ENCODE results near the gene APOA4. TPM values are rescaled to one million over a fixed set of nuclear protein-coding genes. Genes with fewer than 3 reads are reported as not detected.

APOA4 gene
- total RNA-seq, 4 donors from 2014 or later: not detected

GRCh38 chr11:116868066-116868465, 45.0 kb upstream of the APOA4 start:
- Histone ChIP-seq H3K27me3 (no peaks in the 10 kb centered on the region), H3K27ac (no peak overlapping the region), H3K4me1 (no peaks in the 10 kb centered on the region), H3K4me3 (no peak overlapping the region), H3K9me3 (no peaks in the 10 kb centered on the region), H3K36me3 (no peaks in the 10 kb centered on the region)
- intact Hi-C loops (cut with DNase I; ENCODE audit: low total_unique reads): no loop called here
- no peak for TF ChIP-seq POLR2A (IDR thresholded peaks at IDR 0.05)
- TF ChIP-seq, protein P1, sequence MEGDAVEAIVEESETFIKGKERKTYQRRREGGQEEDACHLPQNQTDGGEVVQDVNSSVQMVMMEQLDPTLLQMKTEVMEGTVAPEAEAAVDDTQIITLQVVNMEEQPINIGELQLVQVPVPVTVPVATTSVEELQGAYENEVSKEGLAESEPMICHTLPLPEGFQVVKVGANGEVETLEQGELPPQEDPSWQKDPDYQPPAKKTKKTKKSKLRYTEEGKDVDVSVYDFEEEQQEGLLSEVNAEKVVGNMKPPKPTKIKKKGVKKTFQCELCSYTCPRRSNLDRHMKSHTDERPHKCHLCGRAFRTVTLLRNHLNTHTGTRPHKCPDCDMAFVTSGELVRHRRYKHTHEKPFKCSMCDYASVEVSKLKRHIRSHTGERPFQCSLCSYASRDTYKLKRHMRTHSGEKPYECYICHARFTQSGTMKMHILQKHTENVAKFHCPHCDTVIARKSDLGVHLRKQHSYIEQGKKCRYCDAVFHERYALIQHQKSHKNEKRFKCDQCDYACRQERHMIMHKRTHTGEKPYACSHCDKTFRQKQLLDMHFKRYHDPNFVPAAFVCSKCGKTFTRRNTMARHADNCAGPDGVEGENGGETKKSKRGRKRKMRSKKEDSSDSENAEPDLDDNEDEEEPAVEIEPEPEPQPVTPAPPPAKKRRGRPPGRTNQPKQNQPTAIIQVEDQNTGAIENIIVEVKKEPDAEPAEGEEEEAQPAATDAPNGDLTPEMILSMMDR (IDR thresholded peaks at IDR 0.05): no peak
- no peak for DNase-seq

GRCh38 chr11:116867619-116868018, 44.5 kb upstream of the APOA4 start:
- no peak for DNase-seq
- no peak overlapping the region for H3K27ac ChIP-seq
- H3K4me1 ChIP-seq: no peaks in the 10 kb centered on the region
- intact Hi-C loops (cut with DNase I; ENCODE audit: low total_unique reads): no loop called here
- no peaks in the 10 kb centered on the region for H3K36me3 ChIP-seq
- H3K4me3 ChIP-seq: no peak overlapping the region
- TF ChIP-seq, protein P1 (IDR thresholded peaks at IDR 0.05): no peak
- H3K9me3 ChIP-seq: no peaks in the 10 kb centered on the region
- no peaks in the 10 kb centered on the region for H3K27me3 ChIP-seq

- intact Hi-C loops (cut with DNase I; ENCODE audit: low total_unique reads): no loop called here
- DNase-seq: no peak
- Histone ChIP-seq H3K27me3 (no peaks in the 10 kb centered on the region), H3K4me3 (no peak overlapping the region), H3K36me3 (no peaks in the 10 kb centered on the region), H3K4me1 (no peaks in the 10 kb centered on the region), H3K27ac (no peak overlapping the region), H3K9me3 (no peaks in the 10 kb centered on the region)
- TF ChIP-seq, protein P1 (IDR thresholded peaks at IDR 0.05): no peak
- no peak for TF ChIP-seq POLR2A (IDR thresholded peaks at IDR 0.05)
Observed at GRCh38 chr11:116866804-116867455, 43.8 kb upstream of the APOA4 start.

GRCh38 chr11:116865696-116866095, 42.6 kb upstream of the APOA4 start:
- no peaks in the 10 kb centered on the region for H3K4me1 ChIP-seq
- no peak overlapping the region for H3K4me3 ChIP-seq
- H3K36me3 ChIP-seq: no peaks in the 10 kb centered on the region
- no peak for DNase-seq
- intact Hi-C loops (cut with DNase I; ENCODE audit: low total_unique reads): no loop called here
- H3K27me3 ChIP-seq: no peaks in the 10 kb centered on the region
- no peak for TF ChIP-seq POLR2A (IDR thresholded peaks at IDR 0.05)
- TF ChIP-seq, protein P1 (IDR thresholded peaks at IDR 0.05): no peak
- H3K27ac ChIP-seq: no peak overlapping the region
- H3K9me3 ChIP-seq: no peaks in the 10 kb centered on the region

GRCh38 chr11:116864531-116864930, 41.4 kb upstream of the APOA4 start:
- H3K36me3 ChIP-seq: no peaks in the 10 kb centered on the region
- no peaks in the 10 kb centered on the region for H3K27me3 ChIP-seq
- TF ChIP-seq, protein P1 (IDR thresholded peaks at IDR 0.05): no peak
- no peak for TF ChIP-seq POLR2A (IDR thresholded peaks at IDR 0.05)
- no peaks in the 10 kb centered on the region for H3K9me3 ChIP-seq
- intact Hi-C loops (cut with DNase I; ENCODE audit: low total_unique reads): no loop called here
- no peak for DNase-seq
- no peaks in the 10 kb centered on the region for H3K4me1 ChIP-seq
- H3K27ac ChIP-seq: no peak overlapping the region
- H3K4me3 ChIP-seq: no peak overlapping the region

Measured in uterus (tissue), 4 donors.